ENCODE data around the gene LYAR. TPM values are rescaled to one million over a fixed set of nuclear protein-coding genes. Genes with fewer than 3 reads are reported as not detected.
"Not testable (repeated sequence)": the region's sequence is repeated elsewhere in the genome, so short reads cannot be mapped to it uniquely, and the experiment has no call there.

LYAR gene
- total RNA-seq, 2 donors from 2014 or later: 34.7 to 39.6 TPM

DNA sequence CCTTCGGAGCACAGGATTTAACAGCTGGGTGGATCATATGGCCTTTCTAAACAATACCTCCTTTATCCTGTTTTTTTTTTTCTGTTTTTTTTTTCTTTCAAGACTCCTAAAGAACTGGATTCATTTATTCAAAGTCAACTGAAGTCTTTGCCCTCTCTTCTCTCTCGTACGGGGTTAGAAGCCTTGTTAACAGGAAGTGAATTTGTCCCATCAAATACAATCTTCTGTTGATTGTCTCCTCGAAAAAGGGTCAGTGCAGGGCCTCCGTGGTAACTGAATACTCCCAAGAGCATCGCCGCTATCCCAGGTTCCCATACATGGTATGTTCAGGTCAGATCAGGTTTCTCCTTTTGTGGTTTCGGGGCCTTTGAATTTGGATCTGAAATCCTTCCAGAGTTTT is 40.1 kb downstream of the LYAR start:
- Mint-ChIP-seq H3K27ac (no peak overlapping the region), H3K9me3 (no peaks in the 10 kb centered on the region), H3K36me3 (peaks cover 15 to 16% of the 10 kb centered on the region in 2 donors)
- no peak for ATAC-seq
- no peak for DNase-seq (ENCODE audit: low spot score in 2 of 2)

DNA sequence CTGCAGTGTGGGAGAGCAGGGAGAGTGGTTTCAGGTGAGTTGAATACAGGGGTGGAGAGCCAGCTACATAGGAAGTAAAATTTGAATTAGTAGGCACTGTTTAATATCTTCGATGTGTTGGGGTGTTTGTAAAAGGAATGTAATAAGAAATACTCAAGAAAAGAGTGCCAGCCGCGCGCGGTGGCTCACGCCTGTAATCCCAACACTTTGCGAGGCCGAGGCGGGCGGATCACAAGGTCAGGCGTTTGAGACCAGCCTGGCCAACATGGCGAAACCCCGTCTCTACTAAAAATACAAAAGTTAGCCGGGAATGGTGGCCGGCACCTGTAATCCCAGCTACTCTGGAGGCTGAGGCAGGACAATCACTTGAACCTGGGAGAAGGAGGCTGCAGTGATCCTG is 40.6 kb downstream of the LYAR start:
- ATAC-seq; H3K9me3 Mint-ChIP-seq; DNase-seq (ENCODE audit: low spot score in 2 of 2): not testable (repeated sequence)
- Mint-ChIP-seq H3K27ac (peak overlapping the region in 1 of 2 donors; percentile 97), H3K36me3 (peaks cover 15 to 16% of the 10 kb centered on the region in 2 donors)

DNA sequence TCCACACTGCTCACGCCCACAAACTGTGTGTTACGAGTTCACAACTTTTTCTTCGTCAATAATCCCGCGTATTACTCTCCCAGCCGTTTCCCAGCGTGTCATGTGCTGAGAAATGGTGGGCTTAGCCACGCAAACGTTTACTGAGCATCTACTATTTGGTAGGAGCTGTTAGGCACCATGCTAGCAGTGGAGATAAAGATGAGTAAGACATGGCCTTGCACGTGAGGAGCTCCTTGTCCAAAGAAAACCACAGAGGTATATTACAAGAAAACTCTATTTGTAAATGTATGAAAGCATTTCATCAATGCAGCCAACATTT is 41.1 kb downstream of the LYAR start:
- Mint-ChIP-seq H3K9me3 (no peaks in the 10 kb centered on the region), H3K36me3 (peaks cover 15 to 16% of the 10 kb centered on the region in 2 donors), H3K27ac (peak overlapping the region; percentile 97 to 98)
- no peak for DNase-seq (ENCODE audit: low spot score in 2 of 2)
- no peak for ATAC-seq

- ATAC-seq: peak; percentile 98 to 99
- Mint-ChIP-seq H3K9me3 (no peaks in the 10 kb centered on the region), H3K27ac (peak within 1 kb of the TSS; percentile 97 to 98), H3K36me3 (peaks cover 15 to 16% of the 10 kb centered on the region in 2 donors)
- DNase-seq (ENCODE audit: low spot score in 2 of 2): peak; percentile 85 to 90
Measured at GRCh38 chr4:4248029-4248884, 41.7 kb downstream of the LYAR start, which contains the start of gene TMEM128. Gene TMEM128 (minus strand): TSS chr4:4248223. CDS start chr4:4248202, 21 bp downstream.

DNA sequence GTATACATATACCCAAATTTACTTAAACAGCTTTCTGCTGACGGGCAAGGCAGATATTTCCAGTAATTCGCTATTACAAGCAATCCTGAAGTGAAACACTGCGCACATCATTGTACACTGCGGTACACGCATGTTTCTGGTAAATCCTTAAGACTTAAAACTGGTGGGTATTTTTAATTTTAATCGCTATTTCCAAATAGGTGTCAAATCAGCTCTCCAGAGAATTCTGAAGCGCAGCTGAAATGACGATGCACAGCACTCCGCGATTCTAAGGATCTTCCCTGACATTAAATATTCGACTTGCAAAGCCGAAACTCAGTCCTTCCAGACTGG is 42.3 kb downstream of the LYAR start:
- Mint-ChIP-seq H3K9me3 (no peaks in the 10 kb centered on the region), H3K27ac (peak overlapping the region; percentile 91 to 97), H3K36me3 (peaks cover 15 to 16% of the 10 kb centered on the region in 2 donors)
- ATAC-seq: peak in 1 of 2 donors; percentile 5
- no peak for DNase-seq (ENCODE audit: low spot score in 2 of 2)

DNA sequence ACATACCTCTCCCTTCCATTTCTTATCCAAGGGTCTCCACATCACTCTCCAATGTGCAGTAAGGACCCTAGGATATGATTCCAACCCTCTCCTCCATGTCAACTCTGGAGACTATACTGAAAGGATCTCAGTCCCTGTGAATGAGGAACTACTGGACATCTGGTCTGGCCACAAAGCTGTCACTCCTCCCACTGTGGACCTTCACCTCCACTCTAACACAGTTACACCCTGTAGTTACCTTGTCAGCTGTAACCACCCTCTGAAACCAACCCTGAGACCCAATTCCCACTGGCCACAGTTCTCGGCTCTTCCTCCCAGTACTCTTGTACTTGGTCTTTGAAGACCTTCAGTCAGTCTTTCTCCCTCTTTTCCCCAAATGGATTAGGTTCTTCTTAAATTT is 44.8 kb downstream of the LYAR start:
- DNase-seq (ENCODE audit: low spot score in 2 of 2) (no peak), ATAC-seq (no peak)
- Mint-ChIP-seq H3K9me3 (no peaks in the 10 kb centered on the region), H3K36me3 (peaks cover 15 to 16% of the 10 kb centered on the region in 2 donors), H3K27ac (peak overlapping the region in 1 of 2 donors; percentile 49)

- not testable (repeated sequence) for H3K9me3 Mint-ChIP-seq; DNase-seq (ENCODE audit: low spot score in 2 of 2); ATAC-seq; H3K36me3 Mint-ChIP-seq
- H3K27ac Mint-ChIP-seq: peak overlapping the region in 1 of 2 donors; percentile 32
Measured at GRCh38 chr4:4239551-4239950, 50.4 kb downstream of the LYAR start.

- Mint-ChIP-seq H3K9me3 (peaks cover 11 to 15% of the 10 kb centered on the region in 2 donors), H3K36me3 (peaks cover 6 to 11% of the 10 kb centered on the region in 2 donors), H3K27ac (no peak overlapping the region)
- DNase-seq (ENCODE audit: low spot score in 2 of 2) (no peak), ATAC-seq (no peak)
Measured at GRCh38 chr4:4233610-4234009, 56.3 kb downstream of the LYAR start.

DNA sequence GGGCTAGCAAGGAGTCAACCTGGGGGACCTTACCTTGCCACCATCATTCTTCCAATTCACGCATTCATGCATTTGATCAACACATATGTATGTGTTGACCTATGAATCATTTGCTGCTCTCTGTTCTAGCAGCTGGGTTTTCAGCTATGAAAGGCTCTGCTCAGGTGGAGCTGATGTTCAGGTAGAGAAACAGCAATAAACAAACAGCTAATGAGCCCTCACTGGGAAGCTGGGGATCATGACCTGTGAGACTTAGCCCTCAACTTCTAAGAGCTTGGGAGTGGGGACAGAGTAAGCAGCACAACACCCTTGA is 61.6 kb downstream of the LYAR start:
- peaks cover 4 to 5% of the 10 kb centered on the region in 2 donors for H3K9me3 Mint-ChIP-seq
- DNase-seq (ENCODE audit: low spot score in 2 of 2) (no peak), ATAC-seq (no peak)
- H3K27ac Mint-ChIP-seq: no peak overlapping the region
- H3K36me3 Mint-ChIP-seq: peaks cover 7 to 8% of the 10 kb centered on the region in 2 donors

DNA sequence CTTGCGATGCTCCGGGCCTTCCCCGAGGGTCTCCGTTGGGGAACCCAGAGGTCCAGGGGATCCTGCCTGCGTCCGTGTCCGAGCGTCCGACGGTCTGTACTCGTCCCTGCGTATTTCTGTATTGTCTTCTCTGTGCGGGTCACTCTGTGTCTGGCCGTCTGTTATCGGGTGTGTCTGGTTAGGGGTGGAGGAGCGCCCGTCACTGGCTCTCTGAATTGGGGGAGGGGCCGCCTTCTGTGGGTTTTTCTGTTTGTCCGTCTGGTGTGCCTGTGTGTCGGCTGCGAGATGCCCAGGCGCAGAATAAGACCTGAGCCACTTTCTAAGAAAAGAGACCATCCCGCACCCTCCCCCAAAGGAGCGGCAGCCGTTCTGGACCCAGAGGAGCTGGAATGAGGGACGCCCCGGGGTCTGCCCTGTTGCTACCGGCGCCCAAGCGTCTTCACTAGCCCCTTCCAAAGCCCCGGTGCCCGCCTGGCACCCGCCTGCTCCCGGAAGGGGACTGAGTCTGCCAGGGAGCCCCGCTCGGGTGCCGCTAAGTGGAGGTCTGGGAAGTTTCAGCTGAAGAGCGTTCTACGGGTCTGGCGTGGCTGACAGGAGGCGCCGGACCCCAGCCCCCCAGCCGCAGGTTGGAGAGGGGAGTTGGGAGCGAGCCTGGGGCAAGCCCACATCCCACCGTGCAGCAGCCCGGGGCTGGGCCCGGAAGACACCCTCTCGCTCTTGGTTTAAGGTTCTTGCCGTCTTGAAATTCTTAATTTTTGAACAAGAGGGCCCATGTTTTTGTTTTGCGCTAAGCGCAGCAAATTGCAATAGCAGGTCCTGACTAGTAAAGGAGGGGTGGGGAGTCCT is 62.2 kb downstream of the LYAR start:
- ATAC-seq (no peak), DNase-seq (ENCODE audit: low spot score in 2 of 2) (no peak)
- Mint-ChIP-seq H3K36me3 (peaks cover 7 to 8% of the 10 kb centered on the region in 2 donors), H3K9me3 (peaks cover 4 to 5% of the 10 kb centered on the region in 2 donors), H3K27ac (no peak overlapping the region)

DNA sequence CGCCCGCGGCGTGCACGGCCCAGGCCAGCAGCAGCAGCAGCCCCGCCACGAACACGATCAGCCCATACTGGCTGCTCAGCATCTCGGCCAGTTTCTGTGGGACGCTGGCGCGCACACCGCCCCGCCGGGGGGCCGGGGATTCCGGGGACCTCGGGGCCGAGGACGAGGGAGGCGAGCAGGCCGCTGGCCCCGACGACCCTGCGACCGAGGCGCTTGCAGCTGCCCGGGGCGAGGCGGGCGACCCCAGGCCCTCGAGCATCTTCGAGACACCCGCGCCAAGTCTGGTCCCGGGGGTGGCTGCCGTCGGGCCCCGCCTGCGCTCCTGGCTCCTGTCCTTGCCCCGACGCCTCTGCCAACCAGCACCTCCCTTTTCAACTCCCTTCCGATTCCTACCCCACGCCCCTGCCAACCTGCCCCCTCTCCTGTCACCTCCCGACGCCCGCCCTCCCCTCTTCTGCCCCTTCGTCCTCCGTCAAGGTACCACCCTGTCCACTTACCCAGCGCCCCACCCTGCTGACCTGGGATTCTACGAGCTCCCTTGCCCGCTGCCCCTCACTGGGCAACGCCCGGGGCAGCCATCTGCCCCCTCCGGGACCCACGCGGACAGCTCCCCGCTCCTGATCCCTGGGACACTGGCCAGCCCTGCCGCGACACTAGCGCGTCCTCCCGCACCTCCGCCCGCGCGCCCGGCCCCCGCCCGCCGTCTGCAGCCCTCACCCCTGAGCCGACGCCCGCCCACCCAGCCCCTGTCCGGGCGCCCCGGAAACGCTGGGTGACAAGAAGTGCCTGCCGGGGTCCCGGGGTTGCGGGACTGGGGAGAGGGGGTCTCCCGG is 63.1 kb downstream of the LYAR start, which contains the start of gene OTOP1:
OTOP1 (minus strand) TSS at position 324 of the 833 bp plus-strand sequence; CDS start at position 259, 65 bp downstream.
- Mint-ChIP-seq H3K27ac (no peak within 1 kb of the TSS), H3K9me3 (peaks cover 3% of the 10 kb centered on the region in 2 donors), H3K36me3 (peaks cover 7 to 8% of the 10 kb centered on the region in 2 donors)
- ATAC-seq (no peak), DNase-seq (ENCODE audit: low spot score in 2 of 2) (no peak)

DNA sequence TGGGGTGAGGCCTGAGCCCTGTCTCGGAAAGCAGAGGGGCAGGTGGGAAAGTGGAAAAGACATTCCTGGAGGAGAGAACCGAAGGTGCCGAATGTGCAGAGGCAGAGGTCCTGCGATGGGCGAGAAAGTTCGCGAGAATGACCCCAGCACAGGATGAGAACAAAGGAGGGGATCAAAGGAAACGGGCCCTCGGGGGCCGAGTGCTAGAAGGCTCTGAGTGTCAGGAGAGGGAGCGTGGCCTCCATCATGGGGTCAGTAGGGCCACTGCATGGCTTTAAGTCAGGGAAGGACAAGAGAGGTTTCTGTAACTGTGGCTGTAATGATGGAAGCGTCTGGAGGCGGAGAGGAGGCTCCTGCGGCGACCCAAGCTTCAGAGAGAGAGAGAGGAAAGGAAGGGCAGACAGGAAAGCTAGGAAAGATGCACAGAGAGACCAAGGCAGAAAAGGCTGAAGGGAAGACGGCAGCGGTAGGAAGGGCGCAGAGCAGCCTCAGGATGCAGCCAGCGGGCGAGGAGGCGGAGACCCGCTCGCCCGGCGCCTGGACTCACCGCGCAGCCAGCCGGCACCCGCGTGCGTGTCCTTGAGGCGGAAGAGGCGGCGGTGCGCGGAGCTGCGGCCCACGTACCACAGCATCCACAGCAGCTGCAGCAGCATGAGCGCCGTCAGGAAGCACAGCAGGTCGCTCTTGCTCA is 63.9 kb downstream of the LYAR start:
- DNase-seq (ENCODE audit: low spot score in 2 of 2) (no peak), ATAC-seq (no peak)
- Mint-ChIP-seq H3K9me3 (no peaks in the 10 kb centered on the region), H3K27ac (no peak overlapping the region), H3K36me3 (peaks cover 7 to 8% of the 10 kb centered on the region in 2 donors)

Other genes with a start within 250 kb of the LYAR start
- not detected for gene OTOP1, start 63.2 kb downstream of the LYAR start, total RNA-seq
- 10 to 100 TPM; 11.3 to 15.5 TPM for gene TMEM128, start 41.9 kb downstream of the LYAR start, total RNA-seq
- 1 to 10 TPM; 3.9 to 6.0 TPM for gene ZBTB49, start 97 bp upstream of the LYAR start, total RNA-seq
- under 1 TPM; 0.25 to 0.91 TPM for gene NSG1, start 96.9 kb upstream of the LYAR start, total RNA-seq